ENCODE results near the gene TPRKB. TPM values are rescaled to one million over a fixed set of nuclear protein-coding genes. Genes with fewer than 3 reads are reported as not detected.
A peak's percentile ranks its signal among the peaks of the same experiment; 100 is the strongest.
"Not testable (repeated sequence)": the region's sequence is repeated elsewhere in the genome, so short reads cannot be mapped to it uniquely, and the experiment has no call there.

Gene TPRKB
- total and polyA plus RNA-seq, 5 donors from 2014 or later: 22.4 to 97.9 (median 74.9) TPM

GRCh38 chr2:73684905-73685304 is 52.2 kb downstream of the TPRKB start:
- not testable (repeated sequence) for DNase-seq; H3K4me3 Mint-ChIP-seq; H3K36me3 ChIP-seq (ENCODE audit: control insufficient read depth, insufficient read depth, low read length); H3K27ac Mint-ChIP-seq; H3K9me3 ChIP-seq (ENCODE audit: control insufficient read depth in 2 of 2, low read length in 2 of 2); H3K27me3 ChIP-seq (ENCODE audit: control insufficient read depth, insufficient read depth, low read length); H3K4me1 ChIP-seq (ENCODE audit: control insufficient read depth, insufficient read depth, low read length, poor library complexity, severe bottlenecking); H3K4me3 ChIP-seq (ENCODE audit: low read depth, low read length); H3K4me1 Mint-ChIP-seq; ATAC-seq (ENCODE audit: low read depth in 2 of 2); H3K27ac ChIP-seq (ENCODE audit: insufficient read depth, low read length, poor library complexity, severe bottlenecking); H3K9me3 Mint-ChIP-seq; H3K36me3 Mint-ChIP-seq
- peaks cover 23% of the 10 kb centered on the region for H3K27me3 Mint-ChIP-seq

GRCh38 chr2:73684325-73684724 is 52.8 kb downstream of the TPRKB start:
- not testable (repeated sequence) for H3K9me3 ChIP-seq (ENCODE audit: control insufficient read depth in 2 of 2, low read length in 2 of 2); H3K36me3 ChIP-seq (ENCODE audit: control insufficient read depth, insufficient read depth, low read length); H3K27ac Mint-ChIP-seq; H3K9me3 Mint-ChIP-seq; H3K27ac ChIP-seq (ENCODE audit: insufficient read depth, low read length, poor library complexity, severe bottlenecking); H3K4me3 ChIP-seq (ENCODE audit: low read depth, low read length); DNase-seq; H3K4me1 Mint-ChIP-seq; H3K4me1 ChIP-seq (ENCODE audit: control insufficient read depth, insufficient read depth, low read length, poor library complexity, severe bottlenecking); H3K4me3 Mint-ChIP-seq; H3K36me3 Mint-ChIP-seq; H3K27me3 ChIP-seq (ENCODE audit: control insufficient read depth, insufficient read depth, low read length); ATAC-seq (ENCODE audit: low read depth in 2 of 2)
- H3K27me3 Mint-ChIP-seq: peaks cover 23% of the 10 kb centered on the region

- not testable (repeated sequence) for ATAC-seq (ENCODE audit: low read depth in 2 of 2); H3K36me3 ChIP-seq (ENCODE audit: control insufficient read depth, insufficient read depth, low read length); H3K27me3 ChIP-seq (ENCODE audit: control insufficient read depth, insufficient read depth, low read length); H3K27ac ChIP-seq (ENCODE audit: insufficient read depth, low read length, poor library complexity, severe bottlenecking); H3K4me3 ChIP-seq (ENCODE audit: low read depth, low read length); H3K4me1 ChIP-seq (ENCODE audit: control insufficient read depth, insufficient read depth, low read length, poor library complexity, severe bottlenecking); H3K36me3 Mint-ChIP-seq; H3K9me3 Mint-ChIP-seq; H3K4me1 Mint-ChIP-seq; H3K9me3 ChIP-seq (ENCODE audit: control insufficient read depth in 2 of 2, low read length in 2 of 2); H3K4me3 Mint-ChIP-seq; H3K27ac Mint-ChIP-seq
- peak in 1 of 3 donors; percentile 31 for DNase-seq
- peaks cover 16% of the 10 kb centered on the region for H3K27me3 Mint-ChIP-seq
Measured at GRCh38 chr2:73679951-73680571, 57.1 kb downstream of the TPRKB start.

Other genes starting within 250 kb of the TPRKB start
- not detected for gene NAT8, start 94.9 kb downstream of the TPRKB start, total RNA-seq
- gene NAT8, start 94.9 kb downstream of the TPRKB start, polyA plus RNA-seq: not detected
- gene DUSP11, start 42.8 kb upstream of the TPRKB start, total RNA-seq: 51.7 TPM
- gene DUSP11, start 42.8 kb upstream of the TPRKB start, polyA plus RNA-seq: 10 to 100 TPM; 61.7 to 90.3 (median 82.2) TPM
- gene C2orf78, start 46.8 kb upstream of the TPRKB start, total RNA-seq: not detected
- not detected for gene C2orf78, start 46.8 kb upstream of the TPRKB start, polyA plus RNA-seq
- gene STAMBP, start 91.6 kb upstream of the TPRKB start, total RNA-seq: 32.9 TPM
- 10 to 100 TPM; 44.9 to 66.4 (median 50.0) TPM for gene STAMBP, start 91.6 kb upstream of the TPRKB start, polyA plus RNA-seq
- 0.64 TPM for gene ACTG2, start 155.7 kb upstream of the TPRKB start, total RNA-seq
- 1 to 10 TPM; 2.4 to 6.6 (median 3.7) TPM for gene ACTG2, start 155.7 kb upstream of the TPRKB start, polyA plus RNA-seq
- gene DGUOK, start 189.5 kb upstream of the TPRKB start, total RNA-seq: 43.5 TPM
- gene DGUOK, start 189.5 kb upstream of the TPRKB start, polyA plus RNA-seq: 100 to 1,000 TPM; 182 to 226 (median 205) TPM
- gene TET3, start 247.6 kb upstream of the TPRKB start, total RNA-seq: 26.3 TPM
- gene TET3, start 247.6 kb upstream of the TPRKB start, polyA plus RNA-seq: under 1 TPM; 0.22 to 0.30 (median 0.26) TPM